GOT3 (cell line): ENCODE data around the gene TMEM140.
"Not testable (repeated sequence)": the region's sequence is repeated elsewhere in the genome, so short reads cannot be mapped to it uniquely, and the experiment has no call there.

ENCODE experiments used
- DNase-seq: peaks from one replicate; lab custom pipeline; 2025; ENCODE audit warnings: mixed read lengths; lab: John Stamatoyannopoulos, UW

The TMEM140 gene

GRCh38 chr7:135195156-135195555, 47.3 kb downstream of the TMEM140 start:
- DNase-seq: no peak

- no peak for DNase-seq
Observed at GRCh38 chr7:135195968-135196629, 48.2 kb downstream of the TMEM140 start.

GRCh38 chr7:135197343-135197742, 49.5 kb downstream of the TMEM140 start:
- DNase-seq: no peak

- no peak for DNase-seq
Observed at GRCh38 chr7:135197906-135198655, 50.2 kb downstream of the TMEM140 start.

GRCh38 chr7:135199439-135199838, 51.6 kb downstream of the TMEM140 start:
- no peak for DNase-seq

- no peak for DNase-seq
Observed at GRCh38 chr7:135200821-135201331, 53.0 kb downstream of the TMEM140 start.

- no peak for DNase-seq
Observed at GRCh38 chr7:135201350-135201749, 53.5 kb downstream of the TMEM140 start.

GRCh38 chr7:135204341-135204749, 56.5 kb downstream of the TMEM140 start:
- no peak for DNase-seq

- DNase-seq: no peak
Observed at GRCh38 chr7:135204876-135205275, 57.0 kb downstream of the TMEM140 start.

GRCh38 chr7:135205850-135206249, 58.0 kb downstream of the TMEM140 start:
- no peak for DNase-seq

- DNase-seq: no peak
Observed at GRCh38 chr7:135206941-135207391, 59.1 kb downstream of the TMEM140 start.

GRCh38 chr7:135207406-135208101, 59.7 kb downstream of the TMEM140 start:
- no peak for DNase-seq

GRCh38 chr7:135208102-135208793, 60.4 kb downstream of the TMEM140 start:
- no peak for DNase-seq

GRCh38 chr7:135209225-135209834, 61.5 kb downstream of the TMEM140 start:
- no peak for DNase-seq

GRCh38 chr7:135210888-135211178, 63.0 kb downstream of the TMEM140 start:
- DNase-seq: no peak

GRCh38 chr7:135211179-135211945, 63.5 kb downstream of the TMEM140 start, which contains the start of gene WDR91:
Gene WDR91, minus strand, starts transcription at chr7:135211526. Its CDS starts 24 bp downstream, at chr7:135211502.
- peak; percentile 87 for DNase-seq

GRCh38 chr7:135211946-135212685, 64.2 kb downstream of the TMEM140 start:
- DNase-seq: not testable (repeated sequence)

- DNase-seq: no peak
Observed at GRCh38 chr7:135213831-135214230, 66.0 kb downstream of the TMEM140 start.

- no peak for DNase-seq
Observed at GRCh38 chr7:135215180-135215579, 67.3 kb downstream of the TMEM140 start.

- no peak for DNase-seq
Observed at GRCh38 chr7:135215698-135216097, 67.8 kb downstream of the TMEM140 start.
